AG04450 (cell line): ENCODE data around the gene SERPINA3. TPM values are rescaled to one million over a fixed set of nuclear protein-coding genes. Genes with fewer than 3 reads are reported as not detected.

Experiments
- CTCF ChIA-PET: fragments of 300-600, 350-600 bp; formaldehyde crosslinking; extraction: SDS; loops from one replicate; lab custom pipeline; 2022; ENCODE audit warnings: antibody characterized with exemption, inconsistent platforms; lab: Charles Lee
- POLR2A ChIA-PET: fragments of 350-600 bp; formaldehyde crosslinking; extraction: SDS; loops from one replicate; lab custom pipeline; 2021; ENCODE audit warnings: antibody characterized with exemption, inconsistent platforms; lab: Yijun Ruan, JAX
- DNase-seq: peaks from one replicate; pipeline ENCODE4 v3.0.0-alpha.2; 2011; ENCODE audit warnings: low read depth, low spot score
- H3K27ac ChIP-seq: one replicate; pipeline ENCODE4 v1.5.1; 2012; ENCODE audit warnings: low read depth, low read length, control low read depth
- H3K27me3 ChIP-seq: one replicate; pipeline ENCODE4 v1.6.0; 2012; ENCODE audit warnings: low read length; ENCODE audit not compliant: control insufficient read depth, insufficient read depth
- H3K4me3 ChIP-seq: 2 replicates; pipeline ENCODE4 v1.5.1; 2011; ENCODE audit warnings: mild to moderate bottlenecking, low read depth, low read length, control low read depth
- H3K9me3 ChIP-seq: 2 replicates; pipeline ENCODE4 v1.5.1; 2012; ENCODE audit warnings: low read length; ENCODE audit not compliant: control insufficient read depth, insufficient read depth
- polyA plus RNA-seq: library from polyadenylated mRNA; depleted of rRNA; stranded (reverse); fragments of >200 nt; gene quantifications from 2 replicates; pipeline ENCODE4 v1.2.3, GENCODE V29; 2011
- TF ChIP-seq, protein P1 (sequence below): IDR thresholded peaks from 2 replicates; pipeline ENCODE4 v1.5.1; 2011; ENCODE audit warnings: low read depth, low read length, control low read depth, inconsistent platforms

The SERPINA3 gene
- polyA plus RNA-seq, 1 experiment, result 1.8 TPM

DNA sequence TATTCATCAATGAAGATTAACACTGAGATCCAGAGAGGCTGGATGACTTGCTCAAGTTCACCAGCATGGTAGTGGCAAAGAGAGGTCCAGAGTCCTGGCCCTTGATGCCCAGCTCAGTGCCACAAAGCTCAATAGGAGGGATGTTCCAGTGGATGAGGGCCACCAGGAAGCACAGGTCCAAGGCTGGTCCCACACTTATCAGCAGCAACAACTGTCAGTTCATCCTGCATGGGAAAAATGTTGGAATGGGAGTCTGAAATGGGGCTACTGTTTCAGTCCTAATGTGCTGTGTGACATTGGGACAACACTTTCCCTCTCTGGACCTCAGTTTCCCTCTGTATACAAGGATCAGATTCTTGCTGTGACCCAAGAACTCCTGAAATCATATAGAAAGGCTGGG, 19.7 kb upstream of the SERPINA3 start:
- no peak overlapping the region for H3K27ac ChIP-seq
- ChIA-PET POLR2A (no interaction called here), CTCF (interaction anchor here (1.7 kb wide), 1 partner anchor 44 kb away, joined by 4 read pairs; no protein-coding TSS in a partner anchor)
- peaks cover 11% of the 10 kb centered on the region for H3K27me3 ChIP-seq
- no peak overlapping the region for H3K4me3 ChIP-seq
- TF ChIP-seq, protein P1, sequence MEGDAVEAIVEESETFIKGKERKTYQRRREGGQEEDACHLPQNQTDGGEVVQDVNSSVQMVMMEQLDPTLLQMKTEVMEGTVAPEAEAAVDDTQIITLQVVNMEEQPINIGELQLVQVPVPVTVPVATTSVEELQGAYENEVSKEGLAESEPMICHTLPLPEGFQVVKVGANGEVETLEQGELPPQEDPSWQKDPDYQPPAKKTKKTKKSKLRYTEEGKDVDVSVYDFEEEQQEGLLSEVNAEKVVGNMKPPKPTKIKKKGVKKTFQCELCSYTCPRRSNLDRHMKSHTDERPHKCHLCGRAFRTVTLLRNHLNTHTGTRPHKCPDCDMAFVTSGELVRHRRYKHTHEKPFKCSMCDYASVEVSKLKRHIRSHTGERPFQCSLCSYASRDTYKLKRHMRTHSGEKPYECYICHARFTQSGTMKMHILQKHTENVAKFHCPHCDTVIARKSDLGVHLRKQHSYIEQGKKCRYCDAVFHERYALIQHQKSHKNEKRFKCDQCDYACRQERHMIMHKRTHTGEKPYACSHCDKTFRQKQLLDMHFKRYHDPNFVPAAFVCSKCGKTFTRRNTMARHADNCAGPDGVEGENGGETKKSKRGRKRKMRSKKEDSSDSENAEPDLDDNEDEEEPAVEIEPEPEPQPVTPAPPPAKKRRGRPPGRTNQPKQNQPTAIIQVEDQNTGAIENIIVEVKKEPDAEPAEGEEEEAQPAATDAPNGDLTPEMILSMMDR, result no peak
- no peak for DNase-seq
- no peaks in the 10 kb centered on the region for H3K9me3 ChIP-seq

DNA sequence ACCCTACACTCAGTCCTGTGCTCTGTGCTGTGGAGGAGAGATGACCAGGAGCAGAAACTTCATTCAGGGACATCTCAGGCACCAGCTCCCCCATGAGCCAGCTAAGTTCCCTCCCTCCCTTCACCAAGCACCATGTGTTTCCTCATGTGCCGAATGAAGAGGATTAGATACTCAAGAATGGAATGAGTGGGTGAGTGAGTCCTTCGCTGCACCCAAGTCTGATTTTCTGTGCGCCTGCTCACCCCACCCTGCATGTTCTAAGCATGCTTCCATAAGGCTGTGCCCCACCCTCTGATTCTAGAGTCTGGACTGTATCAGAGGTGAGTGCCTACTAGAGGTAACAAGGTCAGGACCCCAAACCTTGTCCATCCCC, 18.8 kb upstream of the SERPINA3 start:
- Histone ChIP-seq H3K27ac (no peak overlapping the region), H3K4me3 (no peak overlapping the region), H3K9me3 (no peaks in the 10 kb centered on the region), H3K27me3 (peaks cover 5% of the 10 kb centered on the region)
- TF ChIP-seq, protein P1, result no peak
- CTCF ChIA-PET, result interaction anchor here (0.6 to 1.7 kb wide), 2 partner anchors 45 to 934 kb away, joined by 3 to 4 read pairs; no protein-coding TSS in a partner anchor
- DNase-seq, result no peak
- POLR2A ChIA-PET, result no interaction called here

DNA sequence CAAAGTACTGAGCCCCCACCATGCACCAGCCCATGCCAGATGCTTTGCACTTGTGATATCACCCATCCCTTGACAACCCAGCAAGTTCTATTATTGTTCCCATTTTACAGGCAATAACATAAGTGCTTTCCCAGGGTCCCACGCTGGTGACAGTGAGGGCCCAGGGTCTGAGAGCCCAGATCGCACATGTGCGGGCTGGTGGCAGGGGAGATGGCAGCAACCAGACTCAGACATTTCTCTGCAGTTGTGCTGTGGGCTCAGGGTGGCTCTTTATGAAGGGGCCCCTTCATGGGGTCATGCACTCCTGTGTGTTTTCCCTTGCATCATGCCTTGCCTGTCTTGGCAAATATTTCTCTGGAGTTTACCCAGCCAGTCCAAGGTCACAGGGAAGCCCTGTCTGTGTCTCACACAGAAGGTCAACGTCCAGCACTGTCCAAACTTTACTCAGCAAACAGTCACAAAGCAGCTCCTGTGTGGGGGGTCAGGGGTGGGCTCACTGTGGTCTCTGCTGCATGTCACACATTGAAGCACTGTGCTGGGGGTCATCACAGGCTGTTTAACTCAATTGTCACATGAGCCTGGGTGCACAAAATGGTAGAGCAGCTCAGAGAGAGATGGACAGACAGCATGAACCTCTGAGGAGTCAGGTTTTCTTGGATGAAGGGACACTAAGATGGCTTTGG, 18.3 kb upstream of the SERPINA3 start:
- POLR2A ChIA-PET, result no interaction called here
- peaks cover 3% of the 10 kb centered on the region for H3K27me3 ChIP-seq
- TF ChIP-seq, protein P1, result no peak
- DNase-seq, result no peak
- H3K9me3 ChIP-seq, result no peaks in the 10 kb centered on the region
- no peak overlapping the region for H3K4me3 ChIP-seq
- CTCF ChIA-PET, result no interaction called here
- no peak overlapping the region for H3K27ac ChIP-seq

DNA sequence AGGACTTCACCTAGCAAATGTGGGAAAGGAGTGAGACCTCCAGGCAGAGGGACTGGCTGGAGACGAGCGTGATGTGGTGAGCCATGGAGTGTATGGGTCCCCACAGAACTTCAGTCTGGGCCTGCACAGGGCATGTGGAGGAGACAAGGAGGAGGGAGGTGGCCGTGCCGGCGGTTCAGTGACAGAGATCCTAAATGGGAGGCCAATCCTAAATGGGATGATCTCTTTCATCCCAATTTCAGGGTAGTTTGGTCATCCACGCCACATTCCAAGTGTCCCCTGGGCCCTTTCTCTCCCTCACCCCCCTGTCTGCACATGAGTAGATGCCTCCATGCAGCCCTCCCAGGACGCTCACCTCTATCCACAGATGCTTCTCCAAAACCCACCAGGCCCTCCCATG, 17.8 kb upstream of the SERPINA3 start:
- ChIA-PET POLR2A (no interaction called here), CTCF (no interaction called here)
- Histone ChIP-seq H3K9me3 (no peaks in the 10 kb centered on the region), H3K4me3 (no peak overlapping the region), H3K27ac (no peak overlapping the region), H3K27me3 (no peaks in the 10 kb centered on the region)
- TF ChIP-seq, protein P1, result no peak
- no peak for DNase-seq

DNA sequence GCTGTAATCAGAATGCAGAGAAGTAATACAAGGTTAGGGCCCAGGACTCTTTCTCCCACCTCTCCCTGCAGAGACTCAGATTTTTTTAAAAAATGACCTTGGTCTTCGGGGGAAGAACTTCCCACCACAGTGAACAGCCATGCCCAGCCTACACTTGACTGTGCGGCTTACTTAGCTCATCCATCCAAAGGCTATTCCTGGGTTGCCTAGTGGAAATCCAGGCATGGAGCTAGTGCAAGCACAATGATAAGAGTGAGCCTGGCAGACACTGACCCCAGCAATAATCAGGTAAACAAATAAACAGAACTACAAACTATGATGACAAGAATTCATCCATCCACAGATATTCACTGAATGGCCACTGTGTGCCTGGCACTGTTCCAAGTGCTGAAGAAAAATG, 16.3 kb upstream of the SERPINA3 start:
- no peak overlapping the region for H3K27ac ChIP-seq
- DNase-seq, result no peak
- POLR2A ChIA-PET, result no interaction called here
- no peak overlapping the region for H3K4me3 ChIP-seq
- CTCF ChIA-PET, result no interaction called here
- TF ChIP-seq, protein P1, result no peak
- H3K27me3 ChIP-seq, result no peaks in the 10 kb centered on the region
- H3K9me3 ChIP-seq, result no peaks in the 10 kb centered on the region
